Activated CD8-positive, alpha-beta memory T cell treated with anti-CD3 and anti-CD28 coated beads for 1 hour (primary cell): ENCODE results near the gene RHAG.

Experiments used
- DNase-seq, 2 donors: peaks; one replicate each; pipeline ENCODE4 v3.0.0-alpha.2; 2020; ENCODE audit warnings: low read depth in 1 of 2; ENCODE audit errors: extremely low read depth in 1 of 2

Gene RHAG

DNA sequence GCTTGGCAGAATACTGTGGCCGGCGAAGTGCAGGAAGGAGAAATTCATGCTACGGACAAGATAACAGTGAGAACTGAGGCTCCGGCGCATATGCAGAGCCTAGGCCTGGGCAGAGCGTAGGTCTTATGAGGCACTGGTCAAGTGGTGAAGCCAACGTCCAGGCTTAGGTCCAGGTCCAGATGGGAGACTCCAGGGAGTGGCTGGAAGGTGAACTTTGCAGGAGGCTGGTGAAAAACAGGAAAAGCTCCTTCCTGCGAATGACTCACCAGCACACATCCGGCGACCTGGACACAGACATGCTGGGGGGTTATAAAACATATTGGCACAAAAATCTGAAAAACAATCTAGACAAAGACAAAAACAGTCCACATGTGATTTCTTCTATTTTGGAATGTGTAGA is 70.8 kb downstream of the RHAG start:
- DNase-seq = no peak

- no peak for DNase-seq
These were observed 71.4 kb downstream of the RHAG start for GRCh38 chr6:49565261-49565660.

DNA sequence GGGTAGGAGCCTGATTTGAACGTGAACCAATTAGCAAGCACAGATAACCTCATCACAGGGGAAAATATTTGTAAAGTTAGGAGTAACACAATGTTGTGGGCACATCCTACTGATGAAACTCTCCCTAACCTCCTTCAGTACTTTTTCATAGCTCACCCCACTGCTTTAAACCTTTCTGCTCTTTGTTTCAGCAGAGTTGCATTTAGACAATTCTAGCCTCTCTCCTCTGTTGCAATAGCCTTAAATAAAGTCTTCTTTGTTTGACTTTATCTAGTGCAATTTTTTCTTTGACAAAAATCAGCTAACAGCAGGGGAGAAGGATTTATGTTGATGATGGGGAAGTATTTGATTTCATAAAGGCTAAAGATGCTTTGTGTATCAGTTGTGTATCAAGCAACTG is 72.1 kb downstream of the RHAG start:
- DNase-seq = no peak

GRCh38 chr6:49563006-49563886 is 73.4 kb downstream of the RHAG start:
- no peak for DNase-seq

DNA sequence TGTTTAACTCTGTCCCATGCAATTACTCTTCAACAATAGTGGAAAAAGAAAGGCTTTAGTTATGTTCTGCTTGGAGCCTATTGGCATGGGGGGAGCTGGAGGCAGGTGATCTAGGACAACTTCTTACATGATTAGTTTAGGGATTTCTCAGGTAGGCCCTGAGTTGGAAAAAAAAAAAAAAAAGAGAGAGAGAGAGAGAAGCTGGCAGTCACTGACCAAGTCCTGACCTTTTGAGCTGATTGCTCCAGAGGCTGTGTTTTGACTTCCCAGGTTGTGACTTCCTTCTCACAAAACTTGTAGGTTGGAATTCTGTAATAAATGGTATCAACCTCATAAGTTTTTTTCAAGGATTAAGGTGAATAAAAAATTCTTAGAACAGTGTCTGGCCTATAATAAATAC is 78.4 kb downstream of the RHAG start:
- no peak for DNase-seq

DNA sequence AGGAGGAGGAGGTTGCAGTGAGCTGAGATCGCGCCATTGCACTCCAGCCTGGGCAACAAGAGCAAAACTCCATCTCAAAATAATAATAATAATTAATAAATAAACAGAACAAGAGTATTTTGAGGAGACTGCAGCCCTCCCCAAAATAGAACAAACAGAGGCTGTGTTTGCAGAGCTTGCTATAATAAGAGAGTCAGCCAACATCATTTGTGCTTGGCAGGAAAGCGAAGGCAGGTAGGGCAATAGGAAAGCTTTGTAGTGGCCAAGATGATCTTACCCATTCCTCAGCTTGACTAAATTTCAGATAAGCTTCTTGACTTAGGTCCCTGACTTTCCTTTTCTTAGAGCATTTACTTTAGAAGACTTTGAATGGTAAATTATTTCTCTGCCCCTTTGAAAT is 79.5 kb downstream of the RHAG start:
- no peak for DNase-seq

GRCh38 chr6:49556429-49556837 is 80.2 kb downstream of the RHAG start:
- no peak for DNase-seq

- DNase-seq = no peak
These were observed 80.7 kb downstream of the RHAG start for GRCh38 chr6:49555951-49556350.
